DMS79 treated with DMSO at 0.1 percent for 48 hours (cell line): ENCODE data around the gene PON3.

Source experiments
- DNase-seq: peaks from one replicate; lab custom pipeline; 2025; lab: John Stamatoyannopoulos, UW

The PON3 gene

GRCh38 chr7:95340491-95340890 is 55.7 kb downstream of the PON3 start:
- no peak for DNase-seq

GRCh38 chr7:95338832-95339231 is 57.3 kb downstream of the PON3 start:
- no peak for DNase-seq

GRCh38 chr7:95335093-95335492 is 61.1 kb downstream of the PON3 start:
- no peak for DNase-seq

GRCh38 chr7:95334447-95334846 is 61.7 kb downstream of the PON3 start:
- no peak for DNase-seq

GRCh38 chr7:95330961-95331337 is 65.2 kb downstream of the PON3 start:
- no peak for DNase-seq

- no peak for DNase-seq
These were observed 65.8 kb downstream of the PON3 start for GRCh38 chr7:95330204-95330960.

GRCh38 chr7:95327356-95327755 is 68.8 kb downstream of the PON3 start:
- DNase-seq = no peak

- no peak for DNase-seq
These were observed 71.7 kb downstream of the PON3 start, which contains the start of gene PON1 for GRCh38 chr7:95324431-95324830. PON1 (minus strand) TSS chr7:95324532; CDS start chr7:95324475, 57 bp downstream.

GRCh38 chr7:95323410-95324129 is 72.6 kb downstream of the PON3 start:
- no peak for DNase-seq

- no peak for DNase-seq
These were observed 73.3 kb downstream of the PON3 start for GRCh38 chr7:95322854-95323253.

GRCh38 chr7:95322396-95322795 is 73.8 kb downstream of the PON3 start:
- no peak for DNase-seq

GRCh38 chr7:95321720-95322119 is 74.5 kb downstream of the PON3 start:
- DNase-seq = no peak

- no peak for DNase-seq
These were observed 75.5 kb downstream of the PON3 start for GRCh38 chr7:95320651-95321050.

GRCh38 chr7:95319570-95319969 is 76.6 kb downstream of the PON3 start:
- DNase-seq = no peak

- no peak for DNase-seq
These were observed 77.6 kb downstream of the PON3 start for GRCh38 chr7:95318501-95319100.

GRCh38 chr7:95317966-95318365 is 78.2 kb downstream of the PON3 start:
- no peak for DNase-seq

GRCh38 chr7:95317546-95317945 is 78.6 kb downstream of the PON3 start:
- no peak for DNase-seq

- DNase-seq = no peak
These were observed 79.6 kb downstream of the PON3 start for GRCh38 chr7:95316588-95316987.

GRCh38 chr7:95312561-95312960 is 83.6 kb downstream of the PON3 start:
- DNase-seq = no peak

GRCh38 chr7:95311389-95311788 is 84.8 kb downstream of the PON3 start:
- DNase-seq = no peak

- DNase-seq = no peak
These were observed 86.2 kb downstream of the PON3 start for GRCh38 chr7:95309951-95310350.
